Measurements from ENCODE around the gene PDSS2. TPM values are rescaled to one million over a fixed set of nuclear protein-coding genes. Genes with fewer than 3 reads are reported as not detected.

PDSS2 gene
- total RNA-seq, 1 experiment from 2014 or later = 10.2 TPM

- no peak for TF ChIP-seq CTCF (IDR thresholded peaks at IDR 0.05; ENCODE audit: unreplicated experiment)
- Mint-ChIP-seq H3K27ac (ENCODE audit: low read depth, unreplicated experiment) (no peak overlapping the region), H3K27me3 (ENCODE audit: insufficient read depth, unreplicated experiment) (no peaks in the 10 kb centered on the region), H3K36me3 (ENCODE audit: insufficient read depth, unreplicated experiment) (peaks cover 6% of the 10 kb centered on the region), H3K4me3 (ENCODE audit: unreplicated experiment) (no peak overlapping the region), H3K9me3 (ENCODE audit: unreplicated experiment) (no peaks in the 10 kb centered on the region), H3K4me1 (ENCODE audit: insufficient read depth, unreplicated experiment) (no peaks in the 10 kb centered on the region)
- DNase-seq (ENCODE audit: unreplicated experiment) = peak; percentile 26
- intact Hi-C loops (cut with micrococcal nuclease) = no loop called here
- BruUV-seq (replicated peaks) = no TSS peak
- POLR2A ChIA-PET = interaction anchor here (1.0 kb wide), 1 partner anchor 17 kb away, joined by 4 read pairs; no protein-coding TSS in a partner anchor
- CTCF ChIA-PET = interaction anchor here (1.2 kb wide), 1 partner anchor 288 kb away, joined by 4 read pairs; no protein-coding TSS in a partner anchor
These were observed 73.0 kb downstream of the PDSS2 start for GRCh38 chr6:107386340-107386739.

- Mint-ChIP-seq H3K9me3 (ENCODE audit: unreplicated experiment) (no peaks in the 10 kb centered on the region), H3K36me3 (ENCODE audit: insufficient read depth, unreplicated experiment) (peaks cover 6% of the 10 kb centered on the region), H3K27ac (ENCODE audit: low read depth, unreplicated experiment) (no peak overlapping the region), H3K4me3 (ENCODE audit: unreplicated experiment) (no peak overlapping the region), H3K27me3 (ENCODE audit: insufficient read depth, unreplicated experiment) (no peaks in the 10 kb centered on the region), H3K4me1 (ENCODE audit: insufficient read depth, unreplicated experiment) (no peaks in the 10 kb centered on the region)
- intact Hi-C loops (cut with micrococcal nuclease) = no loop called here
- TF ChIP-seq CTCF (IDR thresholded peaks at IDR 0.05; ENCODE audit: unreplicated experiment) = no peak
- ChIA-PET CTCF (no interaction called here), POLR2A (no interaction called here)
- no peak for DNase-seq (ENCODE audit: unreplicated experiment)
- no TSS peak for BruUV-seq (replicated peaks)
These were observed 75.7 kb downstream of the PDSS2 start for GRCh38 chr6:107383705-107384104.

GRCh38 chr6:107374264-107374663 lies 85.1 kb downstream of the PDSS2 start:
- no peak for TF ChIP-seq CTCF (IDR thresholded peaks at IDR 0.05; ENCODE audit: unreplicated experiment)
- BruUV-seq (replicated peaks) = no TSS peak
- no peaks in the 10 kb centered on the region for H3K9me3 Mint-ChIP-seq (ENCODE audit: unreplicated experiment)

GRCh38 chr6:107369493-107369892 lies 89.9 kb downstream of the PDSS2 start:
- BruUV-seq (replicated peaks) = no TSS peak
- POLR2A ChIA-PET = interaction anchor here (1.1 to 1.2 kb wide), 2 partner anchors 17 to 587 kb away, joined by 3 to 4 read pairs; no protein-coding TSS in a partner anchor
- Mint-ChIP-seq H3K27me3 (ENCODE audit: insufficient read depth, unreplicated experiment) (no peaks in the 10 kb centered on the region), H3K9me3 (ENCODE audit: unreplicated experiment) (no peaks in the 10 kb centered on the region), H3K4me1 (ENCODE audit: insufficient read depth, unreplicated experiment) (no peaks in the 10 kb centered on the region), H3K36me3 (ENCODE audit: insufficient read depth, unreplicated experiment) (no peaks in the 10 kb centered on the region), H3K4me3 (ENCODE audit: unreplicated experiment) (no peak overlapping the region), H3K27ac (ENCODE audit: low read depth, unreplicated experiment) (no peak overlapping the region)
- intact Hi-C loops (cut with micrococcal nuclease) = no loop called here
- no peak for TF ChIP-seq CTCF (IDR thresholded peaks at IDR 0.05; ENCODE audit: unreplicated experiment)
- DNase-seq (ENCODE audit: unreplicated experiment) = no peak
- CTCF ChIA-PET = no interaction called here

More at GRCh38 chr6:107374264-107374663, 85.1 kb downstream of the PDSS2 start:
- intact Hi-C loops (cut with micrococcal nuclease) = no loop called here
- Mint-ChIP-seq H3K4me3 (ENCODE audit: unreplicated experiment) (no peak overlapping the region), H3K27ac (ENCODE audit: low read depth, unreplicated experiment) (no peak overlapping the region), H3K4me1 (ENCODE audit: insufficient read depth, unreplicated experiment) (no peaks in the 10 kb centered on the region), H3K36me3 (ENCODE audit: insufficient read depth, unreplicated experiment) (no peaks in the 10 kb centered on the region), H3K27me3 (ENCODE audit: insufficient read depth, unreplicated experiment) (no peaks in the 10 kb centered on the region)
- POLR2A ChIA-PET = no interaction called here
- no peak for DNase-seq (ENCODE audit: unreplicated experiment)
- CTCF ChIA-PET = no interaction called here
